ENCODE measurements around the gene WDR35.

WDR35 gene

DNA sequence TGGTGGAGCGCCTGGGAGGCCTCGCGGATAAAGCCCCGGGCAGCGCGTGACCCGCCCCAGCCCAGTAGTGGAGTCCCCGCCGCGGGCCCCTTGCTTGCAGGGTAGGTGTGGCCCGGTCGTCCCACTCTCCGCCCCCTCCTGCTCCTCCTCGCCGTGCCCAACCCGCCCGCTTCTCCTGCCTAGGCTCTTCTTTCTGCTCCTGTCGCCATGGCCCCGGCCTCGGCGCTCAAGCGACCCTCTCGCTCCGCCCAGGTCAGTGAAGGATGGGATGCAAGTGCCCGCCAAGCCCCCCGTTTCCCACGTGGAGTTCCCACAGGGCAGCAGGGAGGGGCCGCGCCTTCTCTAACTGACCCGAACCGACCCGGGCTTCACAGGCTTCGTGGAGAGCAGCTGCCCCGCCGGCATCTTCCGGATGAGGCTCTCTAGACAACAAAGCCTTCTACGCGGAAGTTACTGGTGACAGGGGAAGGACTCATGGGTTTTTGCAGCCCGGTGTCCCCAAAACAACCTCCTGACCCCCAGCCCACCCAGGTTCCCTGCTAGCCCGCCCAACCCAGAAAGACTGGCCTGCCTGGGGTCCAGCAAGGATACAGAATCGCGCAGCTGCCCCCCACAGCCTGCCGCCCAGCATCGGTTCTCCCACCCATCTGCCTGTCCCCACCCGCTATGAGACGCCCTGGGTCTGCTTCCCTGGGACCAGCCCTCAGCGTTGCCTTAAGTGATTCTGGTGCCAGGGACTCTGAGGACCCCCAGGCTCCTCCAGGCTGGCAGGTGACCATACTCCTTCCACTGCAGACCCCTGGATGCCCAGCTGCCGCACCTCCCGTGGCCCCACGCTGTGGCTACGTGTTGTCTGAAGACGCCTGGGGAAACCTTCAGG, 121.0 kb downstream of the WDR35 start:
- peak; percentile 22 for DNase-seq

GRCh38 chr2:19868224-19868623, 121.7 kb downstream of the WDR35 start:
- no peak for DNase-seq

DNA sequence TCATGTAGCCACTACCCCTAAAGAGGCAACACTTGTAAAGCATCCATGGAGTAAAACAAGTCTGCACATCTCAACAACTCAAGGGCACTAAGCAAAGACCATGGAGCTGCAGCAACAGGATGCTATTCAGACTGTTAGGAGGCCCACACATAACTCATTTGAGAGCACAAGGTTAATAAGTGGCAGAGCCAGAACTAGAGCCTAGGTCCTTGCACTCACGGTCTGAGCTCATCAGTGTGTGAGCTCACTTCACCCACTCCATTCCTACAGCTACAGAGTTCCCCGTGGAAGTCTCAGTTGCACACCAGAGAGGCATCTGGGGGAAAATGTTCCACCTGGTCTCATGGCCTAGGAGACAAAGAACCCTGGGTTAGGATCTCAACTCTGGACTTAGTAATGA, 123.1 kb downstream of the WDR35 start:
- no peak for DNase-seq

GRCh38 chr2:19865151-19865550, 124.8 kb downstream of the WDR35 start:
- no peak for DNase-seq

DNA sequence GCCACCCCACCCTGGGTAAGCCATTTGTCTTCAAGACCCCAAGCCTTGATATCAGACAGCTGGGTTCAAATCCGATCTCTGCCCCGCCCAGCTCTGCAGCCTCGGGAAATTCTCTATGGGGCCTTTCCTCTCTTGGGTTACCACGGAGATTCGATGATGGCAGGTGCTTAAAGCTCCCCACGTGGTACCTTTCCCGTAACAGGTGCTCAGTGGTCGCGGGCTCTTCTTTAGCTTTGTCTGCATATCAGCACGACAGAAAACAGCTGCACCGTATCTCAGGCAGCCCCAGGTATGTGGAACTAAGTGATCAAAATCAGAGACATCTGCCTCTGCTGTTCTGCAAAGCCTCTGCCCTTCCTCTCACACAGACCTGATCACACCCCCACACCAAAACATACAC, 125.5 kb downstream of the WDR35 start:
- DNase-seq: no peak

DNA sequence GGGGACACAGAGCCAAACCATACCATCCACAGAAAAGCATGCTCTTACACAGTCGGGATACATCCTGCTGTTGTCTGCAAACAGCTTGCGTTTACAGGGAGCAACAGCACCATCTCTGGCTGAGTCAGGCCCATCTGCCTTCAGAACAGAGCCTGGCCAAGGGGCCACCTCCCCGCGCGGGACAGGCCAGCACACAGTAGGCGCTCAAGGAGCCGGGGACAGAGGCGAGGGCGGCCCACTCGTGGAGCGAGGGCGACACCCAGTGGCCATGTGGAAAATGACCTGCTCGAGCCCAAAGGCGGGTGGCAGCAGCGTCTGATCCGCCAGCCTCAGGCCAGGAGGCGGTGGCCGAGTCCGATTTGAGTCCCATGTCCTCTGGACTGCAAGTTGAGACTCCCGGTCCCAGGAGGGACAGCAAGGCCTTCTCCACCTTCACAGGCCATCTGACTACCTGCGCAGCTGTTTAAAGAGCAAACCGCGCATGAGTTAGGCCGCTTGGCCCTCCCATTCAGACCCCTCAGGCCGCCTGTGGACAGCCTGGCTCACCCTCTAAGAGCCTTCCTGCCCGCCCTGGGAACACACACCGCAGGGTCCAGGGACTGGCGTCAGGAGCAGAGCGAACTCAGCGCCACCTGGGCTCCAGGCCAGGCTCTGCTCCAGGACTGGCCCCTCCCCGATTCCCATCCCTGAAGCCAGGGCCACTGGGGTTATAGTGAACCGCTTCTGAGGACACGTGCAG, 126.4 kb downstream of the WDR35 start:
- DNase-seq: peak; percentile 46

DNA sequence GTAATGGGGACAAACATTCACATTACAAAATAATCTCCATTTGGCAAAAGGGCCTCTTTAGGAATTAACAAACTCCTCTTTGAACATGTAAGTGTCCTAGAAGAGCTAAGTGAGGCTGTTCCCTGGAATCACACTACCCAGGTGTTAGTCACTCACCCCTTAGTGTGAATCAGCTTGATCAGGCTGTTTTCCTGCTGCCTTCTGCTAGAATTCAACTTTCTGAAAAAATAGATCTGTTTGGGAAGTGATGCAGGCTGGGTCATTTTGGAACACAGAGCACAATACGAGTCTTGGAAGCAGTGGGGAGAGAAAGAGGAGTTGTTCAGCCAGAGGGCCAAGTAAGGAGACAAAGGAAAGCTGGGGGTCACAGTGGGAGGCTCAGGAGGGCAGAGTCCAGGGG, 128.1 kb downstream of the WDR35 start:
- DNase-seq: no peak
